ENCODE results near the gene TUBGCP6.

GRCh38 chr22:50251477-50252081 lies 6.8 kb upstream of the TUBGCP6 start:
- TF ChIP-seq, protein P1, sequence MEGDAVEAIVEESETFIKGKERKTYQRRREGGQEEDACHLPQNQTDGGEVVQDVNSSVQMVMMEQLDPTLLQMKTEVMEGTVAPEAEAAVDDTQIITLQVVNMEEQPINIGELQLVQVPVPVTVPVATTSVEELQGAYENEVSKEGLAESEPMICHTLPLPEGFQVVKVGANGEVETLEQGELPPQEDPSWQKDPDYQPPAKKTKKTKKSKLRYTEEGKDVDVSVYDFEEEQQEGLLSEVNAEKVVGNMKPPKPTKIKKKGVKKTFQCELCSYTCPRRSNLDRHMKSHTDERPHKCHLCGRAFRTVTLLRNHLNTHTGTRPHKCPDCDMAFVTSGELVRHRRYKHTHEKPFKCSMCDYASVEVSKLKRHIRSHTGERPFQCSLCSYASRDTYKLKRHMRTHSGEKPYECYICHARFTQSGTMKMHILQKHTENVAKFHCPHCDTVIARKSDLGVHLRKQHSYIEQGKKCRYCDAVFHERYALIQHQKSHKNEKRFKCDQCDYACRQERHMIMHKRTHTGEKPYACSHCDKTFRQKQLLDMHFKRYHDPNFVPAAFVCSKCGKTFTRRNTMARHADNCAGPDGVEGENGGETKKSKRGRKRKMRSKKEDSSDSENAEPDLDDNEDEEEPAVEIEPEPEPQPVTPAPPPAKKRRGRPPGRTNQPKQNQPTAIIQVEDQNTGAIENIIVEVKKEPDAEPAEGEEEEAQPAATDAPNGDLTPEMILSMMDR (IDR thresholded peaks at IDR 0.05), result no peak
- no peak for TF ChIP-seq POLR2A (IDR thresholded peaks at IDR 0.05)

Measured in heart left ventricle (tissue), 13 donors.